Calu3 (cell line): Measurements from ENCODE around the gene DUSP14. TPM values are rescaled to one million over a fixed set of nuclear protein-coding genes. Genes with fewer than 3 reads are reported as not detected.

Source experiments
- BruUV-seq: library from RNA; stranded (reverse); fragments of 400-500 nt; replicated peaks from 2 replicates; lab custom pipeline; 2021; lab: Mats Ljungman, UMichigan
- CTCF ChIA-PET: fragments of 300-600 bp; sonication (Branson Sonifier 250); formaldehyde crosslinking; loops from one replicate; lab custom pipeline; 2022; ENCODE audit warnings: antibody characterized with exemption; lab: Charles Lee
- DNase-seq: peaks from one replicate; pipeline ENCODE4 v3.0.0; 2022
- H3K27ac Mint-ChIP-seq: one replicate; pipeline ENCODE4 v1.8.0; 2022; ENCODE audit warnings: mixed read lengths; ENCODE audit not compliant: unreplicated experiment
- H3K27me3 Mint-ChIP-seq: one replicate; pipeline ENCODE4 v1.8.0; 2022; ENCODE audit warnings: mixed read lengths; ENCODE audit not compliant: unreplicated experiment
- H3K36me3 Mint-ChIP-seq: one replicate; pipeline ENCODE4 v1.8.0; 2022; ENCODE audit warnings: mild to moderate bottlenecking, moderate library complexity, mixed read lengths; ENCODE audit not compliant: insufficient read depth, unreplicated experiment
- H3K4me1 Mint-ChIP-seq: one replicate; pipeline ENCODE4 v1.8.0; 2022; ENCODE audit warnings: mild to moderate bottlenecking, low read depth, mixed read lengths; ENCODE audit not compliant: unreplicated experiment
- H3K4me3 Mint-ChIP-seq: one replicate; pipeline ENCODE4 v1.8.0; 2022; ENCODE audit warnings: mild to moderate bottlenecking, low read depth, moderate library complexity, mixed read lengths; ENCODE audit not compliant: unreplicated experiment
- H3K9me3 Mint-ChIP-seq: one replicate; pipeline ENCODE4 v1.8.0; 2022; ENCODE audit warnings: low read depth, mixed read lengths; ENCODE audit not compliant: unreplicated experiment
- intact Hi-C: fragments of 100-400 bp; cut with micrococcal nuclease; formaldehyde crosslinking; loops from one replicate; pipeline ENCODE4 v1.10.0; 2022; ENCODE audit not compliant: unreplicated experiment
- total RNA-seq: library from RNA; stranded (reverse); gene quantifications from 2 replicates; pipeline ENCODE4 v1.2.3, GENCODE V29; 2022
- TF ChIP-seq, protein P1 (sequence below): fragments of 200-600 bp; IDR thresholded peaks from one replicate; pipeline ENCODE4 v1.8.0; 2022; ENCODE audit warnings: antibody characterized with exemption; ENCODE audit not compliant: unreplicated experiment

Gene DUSP14
- total RNA-seq, 1 experiment from 2014 or later: 75.2 TPM

GRCh38 chr17:37545486-37545885 lies 55.8 kb downstream of the DUSP14 start:
- H3K27me3 Mint-ChIP-seq: no peaks in the 10 kb centered on the region
- DNase-seq: no peak
- CTCF ChIA-PET: interaction anchor here (0.6 to 1.2 kb wide), 2 partner anchors 64 to 73 kb away, joined by 3 read pairs; partner anchors contain the start of gene SYNRG
- peaks cover 7% of the 10 kb centered on the region for H3K4me1 Mint-ChIP-seq
- H3K9me3 Mint-ChIP-seq: no peaks in the 10 kb centered on the region
- H3K36me3 Mint-ChIP-seq: peaks cover 27% of the 10 kb centered on the region
- H3K27ac Mint-ChIP-seq: no peak overlapping the region
- no TSS peak for BruUV-seq
- TF ChIP-seq, protein P1, sequence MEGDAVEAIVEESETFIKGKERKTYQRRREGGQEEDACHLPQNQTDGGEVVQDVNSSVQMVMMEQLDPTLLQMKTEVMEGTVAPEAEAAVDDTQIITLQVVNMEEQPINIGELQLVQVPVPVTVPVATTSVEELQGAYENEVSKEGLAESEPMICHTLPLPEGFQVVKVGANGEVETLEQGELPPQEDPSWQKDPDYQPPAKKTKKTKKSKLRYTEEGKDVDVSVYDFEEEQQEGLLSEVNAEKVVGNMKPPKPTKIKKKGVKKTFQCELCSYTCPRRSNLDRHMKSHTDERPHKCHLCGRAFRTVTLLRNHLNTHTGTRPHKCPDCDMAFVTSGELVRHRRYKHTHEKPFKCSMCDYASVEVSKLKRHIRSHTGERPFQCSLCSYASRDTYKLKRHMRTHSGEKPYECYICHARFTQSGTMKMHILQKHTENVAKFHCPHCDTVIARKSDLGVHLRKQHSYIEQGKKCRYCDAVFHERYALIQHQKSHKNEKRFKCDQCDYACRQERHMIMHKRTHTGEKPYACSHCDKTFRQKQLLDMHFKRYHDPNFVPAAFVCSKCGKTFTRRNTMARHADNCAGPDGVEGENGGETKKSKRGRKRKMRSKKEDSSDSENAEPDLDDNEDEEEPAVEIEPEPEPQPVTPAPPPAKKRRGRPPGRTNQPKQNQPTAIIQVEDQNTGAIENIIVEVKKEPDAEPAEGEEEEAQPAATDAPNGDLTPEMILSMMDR: no peak
- intact Hi-C loops: no loop called here
- no peak overlapping the region for H3K4me3 Mint-ChIP-seq

DNA sequence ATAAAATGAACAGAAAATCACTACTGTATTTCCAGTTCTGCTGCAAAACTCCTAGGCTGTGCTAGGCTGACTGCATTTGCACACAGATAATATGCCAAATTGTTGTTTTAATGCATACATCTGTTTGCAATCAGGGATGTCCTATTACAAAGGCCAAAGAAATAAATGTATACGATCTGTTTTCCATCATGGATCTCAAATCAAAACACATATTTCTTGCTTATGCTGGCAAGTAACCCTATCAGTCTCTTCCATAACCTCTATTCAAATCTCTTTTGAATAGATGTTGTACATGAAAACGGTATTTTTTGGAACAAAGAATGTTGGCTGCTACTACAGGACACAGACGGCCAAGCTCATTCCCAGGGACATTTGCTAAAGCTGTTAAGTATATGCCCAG lies 56.6 kb downstream of the DUSP14 start:
- Mint-ChIP-seq H3K36me3 (peaks cover 18% of the 10 kb centered on the region), H3K27ac (no peak overlapping the region), H3K27me3 (no peaks in the 10 kb centered on the region), H3K9me3 (no peaks in the 10 kb centered on the region), H3K4me3 (no peak overlapping the region), H3K4me1 (peaks cover 7% of the 10 kb centered on the region)
- CTCF ChIA-PET: interaction anchor here (0.7 kb wide), 1 partner anchor 16 kb away, joined by 3 read pairs; no protein-coding TSS in a partner anchor
- intact Hi-C loops: no loop called here
- TF ChIP-seq, protein P1: no peak
- no TSS peak for BruUV-seq
- DNase-seq: no peak

GRCh38 chr17:37547986-37548385 lies 58.3 kb downstream of the DUSP14 start:
- Mint-ChIP-seq H3K27me3 (no peaks in the 10 kb centered on the region), H3K27ac (no peak overlapping the region), H3K9me3 (no peaks in the 10 kb centered on the region), H3K4me1 (no peaks in the 10 kb centered on the region), H3K36me3 (peaks cover 10% of the 10 kb centered on the region), H3K4me3 (no peak overlapping the region)
- no peak for DNase-seq
- CTCF ChIA-PET: interaction anchor here (0.6 kb wide), 1 partner anchor 254 kb away, joined by 3 read pairs; no protein-coding TSS in a partner anchor
- TF ChIP-seq, protein P1: no peak
- no TSS peak for BruUV-seq
- intact Hi-C loops: no loop called here

GRCh38 chr17:37551788-37552187 lies 62.1 kb downstream of the DUSP14 start:
- H3K27ac Mint-ChIP-seq: no peak overlapping the region
- DNase-seq: no peak
- no peak overlapping the region for H3K4me3 Mint-ChIP-seq
- H3K27me3 Mint-ChIP-seq: no peaks in the 10 kb centered on the region
- CTCF ChIA-PET: interaction anchor here (0.7 to 1.1 kb wide), 2 partner anchors 61 to 385 kb away, joined by 3 to 6 read pairs; no protein-coding TSS in a partner anchor
- H3K36me3 Mint-ChIP-seq: peaks cover 20% of the 10 kb centered on the region
- intact Hi-C loops: no loop called here
- no peaks in the 10 kb centered on the region for H3K9me3 Mint-ChIP-seq
- TF ChIP-seq, protein P1: no peak
- BruUV-seq: no TSS peak
- H3K4me1 Mint-ChIP-seq: no peaks in the 10 kb centered on the region
